MCF 10A (cell line): ENCODE measurements around the gene MYOF. TPM values are rescaled to one million over a fixed set of nuclear protein-coding genes. Genes with fewer than 3 reads are reported as not detected.
"Not testable (repeated sequence)": the region's sequence is repeated elsewhere in the genome, so short reads cannot be mapped to it uniquely, and the experiment has no call there.

ENCODE experiments used
- BruUV-seq: library from RNA; stranded (reverse); fragments of 400-500 nt; replicated peaks from 2 replicates; lab custom pipeline; 2021; lab: Mats Ljungman, UMichigan
- CTCF ChIA-PET: fragments of 300-600 bp; sonication (Branson Sonifier 250); formaldehyde crosslinking; extraction: SDS; loops from one replicate; lab custom pipeline; 2021; ENCODE audit warnings: antibody characterized with exemption, inconsistent platforms; lab: Yijun Ruan, JAX
- POLR2A ChIA-PET: fragments of 300-600, 350-650 bp; sonication (Branson Sonifier 250); formaldehyde crosslinking; extraction: SDS; loops from one replicate; lab custom pipeline; 2020; ENCODE audit warnings: antibody characterized with exemption, inconsistent platforms; lab: Yijun Ruan, JAX
- DNase-seq: peaks from one replicate; pipeline ENCODE4 v3.0.0-alpha.2; 2018; ENCODE audit not compliant: unreplicated experiment
- H3K27ac Mint-ChIP-seq: one replicate; pipeline ENCODE4 v1.8.0; 2022; ENCODE audit warnings: mild to moderate bottlenecking, low read depth, mixed read lengths; ENCODE audit not compliant: unreplicated experiment
- H3K27me3 Mint-ChIP-seq: one replicate; pipeline ENCODE4 v1.8.0; 2022; ENCODE audit warnings: mixed read lengths; ENCODE audit not compliant: insufficient read depth, unreplicated experiment
- H3K36me3 Mint-ChIP-seq: one replicate; pipeline ENCODE4 v1.8.0; 2022; ENCODE audit warnings: mild to moderate bottlenecking, moderate library complexity, mixed read lengths; ENCODE audit not compliant: insufficient read depth, unreplicated experiment
- H3K4me1 Mint-ChIP-seq: one replicate; pipeline ENCODE4 v1.8.0; 2022; ENCODE audit warnings: mixed read lengths; ENCODE audit not compliant: insufficient read depth, unreplicated experiment
- H3K4me3 Mint-ChIP-seq: one replicate; pipeline ENCODE4 v1.8.0; 2022; ENCODE audit warnings: mild to moderate bottlenecking, moderate library complexity, mixed read lengths; ENCODE audit not compliant: unreplicated experiment
- H3K9me3 Mint-ChIP-seq: one replicate; pipeline ENCODE4 v1.8.0; 2022; ENCODE audit warnings: mixed read lengths; ENCODE audit not compliant: unreplicated experiment
- CTCF ChIP-seq: fragments of 200-600 bp; IDR thresholded peaks from one replicate; pipeline ENCODE4 v1.8.0; 2022; ENCODE audit warnings: antibody characterized with exemption, mild to moderate bottlenecking; ENCODE audit not compliant: unreplicated experiment
- intact Hi-C: fragments of 100-400 bp; cut with micrococcal nuclease; formaldehyde crosslinking; loops from 2 replicates; pipeline ENCODE4 v1.14.1; 2022
- total RNA-seq: library from RNA; stranded (reverse); gene quantifications from 2 replicates; pipeline ENCODE4 v1.2.3, GENCODE V29; 2022

Gene MYOF
- total RNA-seq, 1 experiment from 2014 or later, result 167 TPM

DNA sequence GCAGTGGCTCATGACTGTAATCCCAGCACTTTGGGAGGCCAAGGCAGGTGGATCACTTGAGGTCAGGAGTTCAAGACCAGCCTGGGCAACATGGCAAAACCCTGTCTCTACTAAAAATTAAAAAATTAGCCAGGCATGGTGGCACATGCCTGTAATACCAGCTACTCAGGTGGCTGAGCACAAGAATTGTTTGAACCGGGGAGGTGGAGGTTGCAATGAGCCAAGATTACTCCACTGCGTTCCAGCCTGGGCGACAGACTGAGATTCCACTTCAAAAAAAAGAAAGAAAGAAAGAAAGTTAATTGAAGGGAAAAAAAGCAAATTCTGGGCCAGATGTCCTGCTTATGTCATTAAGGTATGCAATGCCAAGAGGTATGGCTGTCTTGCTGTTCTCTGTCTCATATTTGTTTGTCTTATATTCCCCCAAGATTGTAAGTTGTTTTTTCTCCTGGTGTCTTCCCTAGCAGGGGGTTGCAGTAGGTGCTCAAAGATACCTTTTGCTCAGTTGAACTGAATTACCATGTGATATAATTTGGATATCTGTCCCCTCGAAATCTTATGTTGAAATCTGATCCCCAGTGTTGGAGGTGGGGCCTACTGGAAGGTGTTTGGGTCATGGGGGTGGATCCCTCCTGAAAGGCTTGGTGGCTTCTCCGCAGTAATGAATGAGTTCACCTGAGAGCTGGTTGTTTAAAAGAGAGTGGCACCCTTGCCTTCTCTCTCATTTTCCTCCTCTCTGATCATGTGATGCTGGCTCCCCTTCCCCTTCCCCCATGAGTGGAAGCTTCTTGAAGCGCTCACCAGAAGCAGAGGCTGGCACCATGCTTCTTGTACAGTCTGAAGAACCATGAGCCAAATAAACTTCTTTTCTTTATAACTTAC, 60.9 kb downstream of the MYOF start:
- DNase-seq, result no peak
- BruUV-seq, result no TSS peak
- intact Hi-C loops, result no loop called here
- peak overlapping the region; percentile 42 for H3K27ac Mint-ChIP-seq
- TF ChIP-seq CTCF, result no peak
- peaks cover 71% of the 10 kb centered on the region for H3K36me3 Mint-ChIP-seq
- peaks cover 5% of the 10 kb centered on the region for H3K4me1 Mint-ChIP-seq
- POLR2A ChIA-PET, result interaction anchor here (0.6 to 1.7 kb wide), 6 partner anchors 10 to 74 kb away, joined by 3 to 6 read pairs (median 4); partner anchors contain the start of gene MYOF
- CTCF ChIA-PET, result interaction anchor here (2.0 kb wide), 1 partner anchor 44 kb away, joined by 10 read pairs; no protein-coding TSS in a partner anchor
- no peaks in the 10 kb centered on the region for H3K9me3 Mint-ChIP-seq
- no peaks in the 10 kb centered on the region for H3K27me3 Mint-ChIP-seq
- no peak overlapping the region for H3K4me3 Mint-ChIP-seq

- Mint-ChIP-seq H3K4me1 (peaks cover 5% of the 10 kb centered on the region), H3K9me3 (no peaks in the 10 kb centered on the region), H3K27ac (no peak overlapping the region), H3K4me3 (no peak overlapping the region), H3K36me3 (peaks cover 75% of the 10 kb centered on the region), H3K27me3 (no peaks in the 10 kb centered on the region)
- ChIA-PET POLR2A (interaction anchor here (0.6 to 1.7 kb wide), 7 partner anchors 9 to 186 kb away, joined by 3 to 6 read pairs (median 3); partner anchors contain the start of gene MYOF), CTCF (interaction anchor here (1.5 to 2.0 kb wide), 2 partner anchors 43 to 62 kb away, joined by 7 to 10 read pairs; partner anchors contain the start of gene MYOF)
- DNase-seq, result no peak
- no TSS peak for BruUV-seq
- no peak for TF ChIP-seq CTCF
- intact Hi-C loops, result no loop called here
Measured at GRCh38 chr10:93420091-93420490, 62.0 kb downstream of the MYOF start.

GRCh38 chr10:93419016-93419415, 63.1 kb downstream of the MYOF start:
- BruUV-seq, H3K9me3 Mint-ChIP-seq, H3K27ac Mint-ChIP-seq, H3K4me3 Mint-ChIP-seq, H3K4me1 Mint-ChIP-seq, DNase-seq, intact Hi-C loops, H3K27me3 Mint-ChIP-seq: not testable (repeated sequence)
- ChIA-PET POLR2A (interaction anchor here (0.8 to 1.0 kb wide), 3 partner anchors 14 to 43 kb away, joined by 3 to 4 read pairs (median 4); no protein-coding TSS in a partner anchor), CTCF (interaction anchor here (0.9 to 1.5 kb wide), 2 partner anchors 13 to 63 kb away, joined by 3 to 7 read pairs; partner anchors contain the start of gene MYOF)
- H3K36me3 Mint-ChIP-seq, result peaks cover 71% of the 10 kb centered on the region

DNA sequence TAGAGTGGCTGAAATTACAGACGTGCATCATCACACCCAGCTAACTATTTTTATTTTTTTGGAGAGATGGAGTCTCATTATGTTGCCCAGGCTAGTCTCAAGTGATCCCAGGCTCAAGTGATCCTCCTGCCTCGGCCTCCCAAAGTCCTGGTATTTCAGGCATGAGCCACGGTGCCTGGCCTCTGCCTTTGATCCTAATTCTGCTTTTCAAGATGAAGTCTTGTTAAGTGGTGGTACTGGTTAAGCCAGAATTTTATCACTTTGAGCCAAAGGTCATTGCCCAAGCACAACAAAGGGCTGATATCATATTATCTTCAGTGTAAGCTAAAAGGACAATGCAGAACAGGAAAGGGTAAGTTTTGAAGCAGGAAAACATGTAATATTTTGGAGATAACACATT, 64.2 kb downstream of the MYOF start:
- Mint-ChIP-seq H3K4me1 (no peaks in the 10 kb centered on the region), H3K9me3 (no peaks in the 10 kb centered on the region), H3K4me3 (no peak overlapping the region), H3K36me3 (peaks cover 60% of the 10 kb centered on the region), H3K27me3 (no peaks in the 10 kb centered on the region), H3K27ac (peak overlapping the region; percentile 51)
- DNase-seq, result no peak
- intact Hi-C loops, result no loop called here
- ChIA-PET POLR2A (interaction anchor here (1.0 kb wide), 1 partner anchor 13 kb away, joined by 4 read pairs; no protein-coding TSS in a partner anchor), CTCF (interaction anchor here (1.3 kb wide), 1 partner anchor 65 kb away, joined by 5 read pairs; the partner anchor contains the start of gene MYOF)
- no TSS peak for BruUV-seq
- TF ChIP-seq CTCF, result no peak
